HTR-8/SVneo (cell line): ENCODE results near the gene PGR.

Source experiments
- DNase-seq: peaks from one replicate; pipeline ENCODE4 v3.0.0; 2011; ENCODE audit warnings: low spot score, mixed read lengths; ENCODE audit not compliant: insufficient read length
- FAIRE-seq: peaks from 2 replicates; lab custom pipeline; 2011; peaks lifted over from hg19 to GRCh38; lab: Jason Lieb, UNC

The PGR gene

GRCh38 chr11:101129203-101129943 lies at the start of gene PGR:
TSS of gene PGR (minus strand) at chr11:101129813. CDS start at chr11:101129070, 743 bp downstream.
- peak; percentile 72 for FAIRE-seq
- DNase-seq = peak; percentile 25

- peak; percentile 20 for FAIRE-seq
Observed at GRCh38 chr11:101176381-101176780, 46.8 kb upstream of the PGR start.

GRCh38 chr11:101169944-101170343 lies 40.3 kb upstream of the PGR start:
- DNase-seq = no peak
- no peak for FAIRE-seq

More at GRCh38 chr11:101176381-101176780, 46.8 kb upstream of the PGR start:
- no peak for DNase-seq

- FAIRE-seq (no peak), DNase-seq (no peak)
Observed at GRCh38 chr11:101166038-101166437, 36.4 kb upstream of the PGR start.

GRCh38 chr11:101158119-101158518 lies 28.5 kb upstream of the PGR start:
- FAIRE-seq (no peak), DNase-seq (no peak)

- no peak for DNase-seq
- no peak for FAIRE-seq
Observed at GRCh38 chr11:101138245-101138930, 8.8 kb upstream of the PGR start.

GRCh38 chr11:101133190-101133589 lies 3.6 kb upstream of the PGR start:
- FAIRE-seq = peak; percentile 69
- DNase-seq = no peak

- peak; percentile 20 for DNase-seq
- no peak for FAIRE-seq
Observed at GRCh38 chr11:101128571-101129202, 926 bp downstream of the PGR start.

- peak; percentile 10 for DNase-seq
- FAIRE-seq = peak; percentile 40
Observed at GRCh38 chr11:101127699-101128570, 1.7 kb downstream of the PGR start.

- DNase-seq (no peak), FAIRE-seq (no peak)
Observed at GRCh38 chr11:101127197-101127698, 2.4 kb downstream of the PGR start.

GRCh38 chr11:101126551-101127196 lies 2.9 kb downstream of the PGR start:
- FAIRE-seq (no peak), DNase-seq (no peak)

- no peak for FAIRE-seq
- DNase-seq = no peak
Observed at GRCh38 chr11:101115671-101116160, 13.9 kb downstream of the PGR start.

- DNase-seq (no peak), FAIRE-seq (no peak)
Observed at GRCh38 chr11:101113540-101113939, 16.1 kb downstream of the PGR start.

- DNase-seq = no peak
- no peak for FAIRE-seq
Observed at GRCh38 chr11:101104716-101105115, 24.9 kb downstream of the PGR start.

GRCh38 chr11:101103433-101103832 lies 26.2 kb downstream of the PGR start:
- DNase-seq = no peak
- FAIRE-seq = no peak

- DNase-seq = no peak
- FAIRE-seq = no peak
Observed at GRCh38 chr11:101100601-101101000, 29.0 kb downstream of the PGR start.

- DNase-seq = no peak
- FAIRE-seq = peak; percentile 9
Observed at GRCh38 chr11:101096036-101096704, 33.4 kb downstream of the PGR start.

- DNase-seq = no peak
- no peak for FAIRE-seq
Observed at GRCh38 chr11:101091781-101092180, 37.8 kb downstream of the PGR start.
